ENCODE data around the gene CENPN. TPM values are rescaled to one million over a fixed set of nuclear protein-coding genes. Genes with fewer than 3 reads are reported as not detected.

CENPN gene
- total and polyA plus RNA-seq, 2 experiments from 2014 or later, result 14.2 to 16.8 TPM

DNA sequence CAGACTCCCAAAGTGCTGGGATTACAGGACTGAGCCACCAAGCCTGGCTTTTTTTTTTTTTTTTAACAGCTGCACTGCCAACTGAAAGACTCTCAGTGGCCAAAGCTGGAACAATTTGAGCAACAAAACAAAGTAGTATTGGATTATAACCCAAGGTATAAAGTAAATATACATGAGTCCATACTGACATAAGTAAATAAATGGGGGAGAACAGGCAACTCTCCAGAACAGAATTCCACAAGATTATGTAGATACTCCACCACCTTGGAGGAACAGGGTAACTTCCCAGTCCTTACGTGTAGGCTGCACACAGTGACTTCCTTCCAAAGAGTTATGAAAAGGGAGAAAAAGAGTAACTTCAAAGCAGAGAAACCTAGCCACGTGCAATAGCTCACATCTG, 16.0 kb upstream of the CENPN start:
- TF ChIP-seq EZH2phosphoT487 (IDR thresholded peaks at IDR 0.05; ENCODE audit: low read depth, severe bottlenecking, unreplicated experiment) (no peak), EZH2 (IDR thresholded peaks at IDR 0.05; ENCODE audit: borderline replicate concordance) (no peak)
- TF ChIP-seq, protein P1, sequence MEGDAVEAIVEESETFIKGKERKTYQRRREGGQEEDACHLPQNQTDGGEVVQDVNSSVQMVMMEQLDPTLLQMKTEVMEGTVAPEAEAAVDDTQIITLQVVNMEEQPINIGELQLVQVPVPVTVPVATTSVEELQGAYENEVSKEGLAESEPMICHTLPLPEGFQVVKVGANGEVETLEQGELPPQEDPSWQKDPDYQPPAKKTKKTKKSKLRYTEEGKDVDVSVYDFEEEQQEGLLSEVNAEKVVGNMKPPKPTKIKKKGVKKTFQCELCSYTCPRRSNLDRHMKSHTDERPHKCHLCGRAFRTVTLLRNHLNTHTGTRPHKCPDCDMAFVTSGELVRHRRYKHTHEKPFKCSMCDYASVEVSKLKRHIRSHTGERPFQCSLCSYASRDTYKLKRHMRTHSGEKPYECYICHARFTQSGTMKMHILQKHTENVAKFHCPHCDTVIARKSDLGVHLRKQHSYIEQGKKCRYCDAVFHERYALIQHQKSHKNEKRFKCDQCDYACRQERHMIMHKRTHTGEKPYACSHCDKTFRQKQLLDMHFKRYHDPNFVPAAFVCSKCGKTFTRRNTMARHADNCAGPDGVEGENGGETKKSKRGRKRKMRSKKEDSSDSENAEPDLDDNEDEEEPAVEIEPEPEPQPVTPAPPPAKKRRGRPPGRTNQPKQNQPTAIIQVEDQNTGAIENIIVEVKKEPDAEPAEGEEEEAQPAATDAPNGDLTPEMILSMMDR (IDR thresholded peaks at IDR 0.05; ENCODE audit: poor library complexity), result no peak
- Histone ChIP-seq H3K4me1 (ENCODE audit: insufficient read depth) (peaks cover 17% of the 10 kb centered on the region), H3K4me2 (no peak overlapping the region), H3K79me2 (peaks cover 65% of the 10 kb centered on the region), H3K9me3 (ENCODE audit: low read depth) (no peaks in the 10 kb centered on the region), H2AFZ (no peak overlapping the region), H3K4me3 (no peak overlapping the region), H3K9me2 (replicated peaks; ENCODE audit: insufficient read depth) (no peaks in the 10 kb centered on the region), H3K27me3 (no peaks in the 10 kb centered on the region), H3K36me3 (replicated peaks; ENCODE audit: insufficient read depth, low read depth) (no peaks in the 10 kb centered on the region), H3K27ac (no peak overlapping the region), H4K20me1 (ENCODE audit: insufficient read depth, poor library complexity, severe bottlenecking) (no peaks in the 10 kb centered on the region)
- 81% methylated on average over 2 of the region's 2 CpGs for WGBS (ENCODE audit: low lambda C conversion rate, missing lambda C conversion rate)
- DNase-seq (ENCODE audit: low spot score), result no peak

DNA sequence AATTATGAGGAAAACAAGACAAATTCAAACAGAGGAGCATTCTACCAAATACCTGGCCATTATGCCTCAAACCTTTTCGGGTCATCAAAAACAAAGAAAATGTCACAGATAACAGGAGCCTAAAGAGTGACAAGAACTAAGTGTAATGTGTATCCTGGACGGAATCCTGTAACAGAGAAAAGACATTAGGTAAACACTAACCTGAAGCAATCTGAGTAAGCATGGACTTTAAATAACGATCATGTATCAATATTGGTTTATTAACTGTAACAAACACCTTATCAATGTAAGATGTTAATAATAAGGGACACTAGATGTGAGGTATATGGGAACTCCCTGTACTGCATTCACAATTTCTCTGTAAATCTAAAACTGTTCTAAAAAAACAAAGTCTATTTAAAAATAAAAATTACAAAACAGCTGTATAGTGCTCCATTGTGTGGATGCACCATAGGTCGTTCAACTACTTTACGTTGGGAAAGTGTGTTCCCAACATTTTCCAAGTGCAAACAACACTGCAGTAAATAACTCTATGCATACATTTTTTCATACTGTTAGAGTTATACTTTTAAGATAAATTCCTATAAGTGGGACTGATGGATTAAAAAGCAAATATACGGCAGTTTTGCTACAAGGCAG, 15.1 kb upstream of the CENPN start:
- no peak for TF ChIP-seq EZH2 (IDR thresholded peaks at IDR 0.05; ENCODE audit: borderline replicate concordance)
- TF ChIP-seq, protein P1 (IDR thresholded peaks at IDR 0.05; ENCODE audit: poor library complexity), result no peak
- TF ChIP-seq EZH2phosphoT487 (IDR thresholded peaks at IDR 0.05; ENCODE audit: low read depth, severe bottlenecking, unreplicated experiment), result no peak
- Histone ChIP-seq H3K4me1 (ENCODE audit: insufficient read depth) (peaks cover 12% of the 10 kb centered on the region), H3K9me2 (replicated peaks; ENCODE audit: insufficient read depth) (no peaks in the 10 kb centered on the region), H4K20me1 (ENCODE audit: insufficient read depth, poor library complexity, severe bottlenecking) (no peaks in the 10 kb centered on the region), H3K36me3 (replicated peaks; ENCODE audit: insufficient read depth, low read depth) (no peaks in the 10 kb centered on the region), H3K4me2 (no peak overlapping the region), H2AFZ (no peak overlapping the region), H3K9me3 (ENCODE audit: low read depth) (no peaks in the 10 kb centered on the region), H3K27ac (no peak overlapping the region), H3K27me3 (no peaks in the 10 kb centered on the region), H3K4me3 (no peak overlapping the region), H3K79me2 (peaks cover 74% of the 10 kb centered on the region)
- no peak for DNase-seq (ENCODE audit: low spot score)
- 54% methylated on average over 6 of the region's 6 CpGs for WGBS (ENCODE audit: low lambda C conversion rate, missing lambda C conversion rate)

DNA sequence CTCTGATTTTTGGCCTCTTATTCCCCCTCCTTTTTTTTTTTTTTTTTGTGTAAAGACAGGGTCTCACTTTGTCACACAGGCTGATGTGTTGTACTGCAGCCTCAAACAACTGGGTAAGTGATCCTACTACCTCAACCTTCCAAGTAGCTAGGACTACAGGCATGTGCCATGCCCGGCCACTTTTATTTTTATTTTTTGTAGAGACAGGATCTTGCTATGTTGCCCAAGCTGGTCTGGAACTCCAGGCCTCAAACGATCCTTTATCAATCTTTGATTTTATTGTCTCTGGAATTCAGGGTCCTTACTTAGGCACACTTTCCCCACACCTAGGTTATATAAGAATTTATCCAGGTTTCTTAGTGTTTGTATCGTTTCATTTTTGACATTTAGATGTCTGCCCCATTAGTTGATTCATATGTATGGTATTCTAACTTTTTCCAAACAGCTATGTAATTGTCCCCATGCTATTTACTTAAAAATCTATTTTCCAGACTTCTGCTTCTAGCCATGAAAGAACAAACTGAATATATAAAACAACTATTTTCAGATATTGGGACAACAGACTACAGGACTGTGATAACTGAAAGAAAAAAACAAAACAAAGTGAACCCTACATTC, 14.2 kb upstream of the CENPN start:
- 40% methylated on average over 3 of the region's 3 CpGs for WGBS (ENCODE audit: low lambda C conversion rate, missing lambda C conversion rate)
- no peaks in the 10 kb centered on the region for H3K36me3 ChIP-seq (replicated peaks; ENCODE audit: insufficient read depth, low read depth)
- peak overlapping the region; percentile 66 for H3K4me2 ChIP-seq
- peak overlapping the region; percentile 77 for H3K27ac ChIP-seq
- no peaks in the 10 kb centered on the region for H3K9me3 ChIP-seq (ENCODE audit: low read depth)
- no peak overlapping the region for H2AFZ ChIP-seq
- no peaks in the 10 kb centered on the region for H3K9me2 ChIP-seq (replicated peaks; ENCODE audit: insufficient read depth)
- TF ChIP-seq, protein P1 (IDR thresholded peaks at IDR 0.05; ENCODE audit: poor library complexity), result no peak
- TF ChIP-seq EZH2 (IDR thresholded peaks at IDR 0.05; ENCODE audit: borderline replicate concordance), result no peak
- no peak for TF ChIP-seq EZH2phosphoT487 (IDR thresholded peaks at IDR 0.05; ENCODE audit: low read depth, severe bottlenecking, unreplicated experiment)
- H3K27me3 ChIP-seq, result no peaks in the 10 kb centered on the region
- DNase-seq (ENCODE audit: low spot score), result no peak
- no peaks in the 10 kb centered on the region for H4K20me1 ChIP-seq (ENCODE audit: insufficient read depth, poor library complexity, severe bottlenecking)
- peaks cover 12% of the 10 kb centered on the region for H3K4me1 ChIP-seq (ENCODE audit: insufficient read depth)
- no peak overlapping the region for H3K4me3 ChIP-seq
- H3K79me2 ChIP-seq, result peaks cover 72% of the 10 kb centered on the region
